GM13976 (cell line): ENCODE measurements around the gene NAT9.

ENCODE experiments used
- DNase-seq: peaks from one replicate; pipeline ENCODE4 v3.0.0; 2012; ENCODE audit warnings: low spot score
- in situ Hi-C: fragments of 300-500 bp; cut with MboI; formaldehyde crosslinking; loops from one replicate; pipeline ENCODE4 v1.12.0; 2022; ENCODE audit warnings: low sequenced_read_pairs, mixed read lengths, inconsistent platforms; ENCODE audit not compliant: unreplicated experiment
- TF ChIP-seq, protein P1 (sequence below): IDR thresholded peaks from 2 replicates; pipeline ENCODE4 v1.5.1; 2012; ENCODE audit warnings: borderline replicate concordance, mild to moderate bottlenecking; ENCODE audit not compliant: insufficient read depth; ENCODE audit errors: extremely low read depth, missing control alignments, control extremely low read depth

The NAT9 gene

GRCh38 chr17:74792586-74793105 lies 16.5 kb upstream of the NAT9 start:
- TF ChIP-seq, protein P1, sequence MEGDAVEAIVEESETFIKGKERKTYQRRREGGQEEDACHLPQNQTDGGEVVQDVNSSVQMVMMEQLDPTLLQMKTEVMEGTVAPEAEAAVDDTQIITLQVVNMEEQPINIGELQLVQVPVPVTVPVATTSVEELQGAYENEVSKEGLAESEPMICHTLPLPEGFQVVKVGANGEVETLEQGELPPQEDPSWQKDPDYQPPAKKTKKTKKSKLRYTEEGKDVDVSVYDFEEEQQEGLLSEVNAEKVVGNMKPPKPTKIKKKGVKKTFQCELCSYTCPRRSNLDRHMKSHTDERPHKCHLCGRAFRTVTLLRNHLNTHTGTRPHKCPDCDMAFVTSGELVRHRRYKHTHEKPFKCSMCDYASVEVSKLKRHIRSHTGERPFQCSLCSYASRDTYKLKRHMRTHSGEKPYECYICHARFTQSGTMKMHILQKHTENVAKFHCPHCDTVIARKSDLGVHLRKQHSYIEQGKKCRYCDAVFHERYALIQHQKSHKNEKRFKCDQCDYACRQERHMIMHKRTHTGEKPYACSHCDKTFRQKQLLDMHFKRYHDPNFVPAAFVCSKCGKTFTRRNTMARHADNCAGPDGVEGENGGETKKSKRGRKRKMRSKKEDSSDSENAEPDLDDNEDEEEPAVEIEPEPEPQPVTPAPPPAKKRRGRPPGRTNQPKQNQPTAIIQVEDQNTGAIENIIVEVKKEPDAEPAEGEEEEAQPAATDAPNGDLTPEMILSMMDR = no peak
- no peak for DNase-seq
- in situ Hi-C loops = loop anchor here (10.0 kb wide), 1 partner anchor 72 kb away; no protein-coding TSS in a partner anchor

GRCh38 chr17:74790161-74791058 lies 14.3 kb upstream of the NAT9 start:
- TF ChIP-seq, protein P1 = no peak
- in situ Hi-C loops = loop anchor here (10.0 kb wide), 1 partner anchor 74 kb away; no protein-coding TSS in a partner anchor
- DNase-seq = no peak

DNA sequence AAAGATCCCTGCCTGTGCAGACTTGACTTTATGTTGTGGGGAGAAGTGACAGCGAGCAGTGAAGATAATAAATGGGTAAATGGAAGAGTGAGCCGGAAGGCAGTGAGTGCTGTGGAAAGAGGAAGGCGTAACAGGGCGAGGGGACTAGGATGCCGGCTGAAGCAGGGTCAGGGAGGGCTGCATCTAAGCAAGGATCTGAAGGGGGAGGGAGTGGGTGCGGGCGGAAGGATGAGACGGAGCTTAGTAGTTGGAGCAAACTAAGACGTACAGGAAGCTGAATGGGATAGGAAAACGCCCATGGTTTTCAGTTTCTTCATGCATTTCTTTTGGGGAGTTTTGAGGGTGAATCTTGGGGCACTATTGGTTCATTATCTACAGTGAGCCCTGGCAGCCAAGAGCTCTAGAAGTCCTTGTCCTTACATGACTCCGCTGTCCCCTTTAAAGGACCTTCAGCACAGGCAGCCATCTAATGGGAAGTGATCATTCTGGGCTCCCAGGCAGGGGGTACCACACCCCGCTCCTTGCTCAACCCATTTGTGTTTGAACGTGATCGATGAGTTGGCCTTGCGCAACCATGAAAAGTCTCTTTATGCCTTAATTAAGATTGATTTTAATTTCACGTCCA lies 10.4 kb upstream of the NAT9 start:
- in situ Hi-C loops = no loop called here
- DNase-seq = no peak
- TF ChIP-seq, protein P1 = no peak

- no peak for DNase-seq
- in situ Hi-C loops = no loop called here
- TF ChIP-seq, protein P1 = no peak
Measured at GRCh38 chr17:74785981-74786360, 9.8 kb upstream of the NAT9 start.

DNA sequence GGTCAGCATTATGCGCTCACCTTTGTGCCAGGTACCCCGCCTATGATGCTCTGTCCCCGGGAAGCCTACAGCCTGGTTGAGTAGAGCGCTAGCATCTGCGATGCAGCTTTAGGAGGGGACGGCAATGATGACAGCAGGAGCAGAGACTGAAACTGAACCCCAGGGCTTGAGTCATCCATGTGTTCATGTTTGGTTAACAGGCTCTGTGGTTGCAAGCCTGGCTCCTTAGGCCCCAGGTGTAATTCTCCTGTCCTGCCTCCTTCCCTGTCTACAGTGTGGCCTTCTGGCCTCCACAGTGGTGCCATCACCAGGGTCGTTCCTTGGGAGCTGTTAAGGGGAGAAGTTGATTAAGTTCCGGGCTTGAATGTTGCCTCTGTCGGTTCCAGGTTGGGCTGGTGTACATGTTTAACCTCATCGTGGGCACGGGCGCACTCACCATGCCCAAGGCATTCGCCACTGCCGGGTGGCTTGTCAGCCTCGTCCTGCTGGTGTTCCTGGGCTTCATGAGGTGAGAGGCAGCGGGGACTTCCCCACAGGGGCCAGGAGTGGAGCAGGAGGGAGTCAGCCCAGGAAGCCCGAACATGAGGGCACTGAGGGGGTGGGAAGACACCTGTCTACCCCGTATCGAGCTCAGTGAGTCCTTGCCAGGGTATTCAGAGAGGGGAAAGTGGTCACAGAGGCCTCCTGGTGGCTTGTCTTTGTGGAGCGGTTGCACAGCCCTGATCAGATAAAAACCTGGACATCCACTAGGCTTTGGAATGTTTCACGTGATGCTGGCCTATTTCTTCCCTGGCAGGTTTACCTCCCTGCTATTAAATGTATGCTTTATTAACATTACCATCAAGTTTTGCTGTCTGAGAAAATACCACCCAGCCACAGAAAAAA lies 9.2 kb upstream of the NAT9 start:
- in situ Hi-C loops = no loop called here
- TF ChIP-seq, protein P1 = no peak
- no peak for DNase-seq

GRCh38 chr17:74784125-74784810 lies 8.1 kb upstream of the NAT9 start:
- TF ChIP-seq, protein P1 = no peak
- no peak for DNase-seq
- in situ Hi-C loops = no loop called here
